Body of pancreas (tissue), 4 donors: Measurements from ENCODE around the gene LRRC75A. TPM values are rescaled to one million over a fixed set of nuclear protein-coding genes. Genes with fewer than 3 reads are reported as not detected.
"Not testable (repeated sequence)": the region's sequence is repeated elsewhere in the genome, so short reads cannot be mapped to it uniquely, and the experiment has no call there.

Source experiments
- ATAC-seq: fragments of 150-250 bp; one replicate; pipeline ENCODE4 v1.9.1; 2016
- DNase-seq, 4 donors: peaks; one replicate each; pipeline ENCODE4 v3.0.0-alpha.2; 2019
- H3K27ac ChIP-seq, 4 donors: fragments of 200-600 bp; sonication (generic); 1 replicate in 3 of 4; 2 replicates in 1 of 4; pipeline versions ENCODE4 v1.5.1 to v1.6.1; 2016 to 2019; ENCODE audit warnings: mild to moderate bottlenecking in 1 of 4, mixed read lengths in 1 of 4, moderate library complexity in 1 of 4
- H3K27me3 ChIP-seq, 2 donors: fragments of 200-600 bp; sonication (generic); one replicate each; pipeline ENCODE4 v1.6.0; 2016; ENCODE audit warnings: mild to moderate bottlenecking in 1 of 2
- H3K36me3 ChIP-seq, 2 donors: fragments of 200-600 bp; sonication (generic); replicated peaks in 1 of 2; 2 replicates each; pipeline ENCODE4 v1.5.1; 2016; ENCODE audit warnings: low read depth in 2 of 2; ENCODE audit not compliant: insufficient read depth in 1 of 2
- H3K4me1 ChIP-seq: fragments of 200-600 bp; sonication (generic); one replicate; pipeline ENCODE4 v1.6.0; 2016
- H3K4me3 ChIP-seq, 2 donors: fragments of 200-600 bp; sonication (generic); 1 replicate in 1 of 2; 2 replicates in 1 of 2; pipeline ENCODE4 v1.5.1; 2016 to 2019
- H3K9me3 ChIP-seq, 3 donors: fragments of 200-600 bp; sonication (generic); 1 replicate in 2 of 3; 2 replicates in 1 of 3; pipeline ENCODE4 v1.5.1; 2016
- CTCF ChIP-seq, 7 experiments: fragments of 450-650 bp in 4 of 7; fragments of 200-600 bp in 3 of 7; sonication (generic) in 3 of 7; IDR thresholded peaks; one replicate each; pipeline ENCODE4 v1.5.1; 2016 to 2019; ENCODE audit warnings: antibody characterized with exemption in 7 of 7
- POLR2A ChIP-seq, 3 donors: fragments of 450-650 bp; IDR thresholded peaks; one replicate each; pipeline ENCODE4 v1.6.1; 2016; ENCODE audit warnings: antibody characterized with exemption in 3 of 3, mild to moderate bottlenecking in 2 of 3
- WGBS, 2 donors: methylation state at CpG; one replicate each; pipeline ENCODE4 v1.1.5; 2017; 5-methylcytosine and 5-hydroxymethylcytosine counted together
- intact Hi-C: fragments of 100-400 bp; cut with DNase I; formaldehyde crosslinking; loops from one replicate; pipeline ENCODE4 v1.15.1; 2023
- total RNA-seq, 2 donors: library from RNA; depleted of rRNA; stranded (reverse); fragments of >200 nt; gene quantifications; one replicate each; pipeline ENCODE4 v1.1.0, GENCODE V29; 2016

LRRC75A gene
- total RNA-seq, 2 donors from 2014 or later: 4.9 to 7.6 TPM

- intact Hi-C loops: loop anchor here (5.0 kb wide), 1 partner anchor 69 kb away; no protein-coding TSS in a partner anchor
- ATAC-seq: no peak
- TF ChIP-seq POLR2A (IDR thresholded peaks at IDR 0.05) (no peak), CTCF (IDR thresholded peaks at IDR 0.05) (no peak)
Observed at GRCh38 chr17:16453493-16453851, 38.5 kb downstream of the LRRC75A start.

GRCh38 chr17:16452268-16452667, 39.7 kb downstream of the LRRC75A start:
- not testable (repeated sequence) for H3K4me1 ChIP-seq, H3K27me3 ChIP-seq, ATAC-seq, H3K27ac ChIP-seq, H3K36me3 ChIP-seq, H3K4me3 ChIP-seq, H3K9me3 ChIP-seq, DNase-seq
- intact Hi-C loops: loop anchor here (5.0 kb wide), 1 partner anchor 70 kb away; no protein-coding TSS in a partner anchor
- 71 to 72% methylated on average over 8 of the region's 8 CpGs for WGBS, 2 donors

More at GRCh38 chr17:16453493-16453851, 38.5 kb downstream of the LRRC75A start:
- WGBS, 2 donors: 65 to 71% methylated on average over 4 of the region's 4 CpGs
- Histone ChIP-seq H3K9me3 (no peaks in the 10 kb centered on the region), H3K36me3 (no peaks in the 10 kb centered on the region), H3K27me3 (no peaks in the 10 kb centered on the region), H3K27ac (no peak overlapping the region), H3K4me1 (peaks cover 4% of the 10 kb centered on the region), H3K4me3 (no peak overlapping the region)
- no peak for DNase-seq

- Histone ChIP-seq H3K4me3 (no peak overlapping the region), H3K36me3 (no peaks in the 10 kb centered on the region), H3K9me3 (no peaks in the 10 kb centered on the region), H3K4me1 (peaks cover 16% of the 10 kb centered on the region), H3K27me3 (no peaks in the 10 kb centered on the region), H3K27ac (peak overlapping the region in 1 of 4 donors; percentile 15)
- intact Hi-C loops: loop anchor here (5.0 kb wide), 1 partner anchor 72 kb away; no protein-coding TSS in a partner anchor
- no peak for TF ChIP-seq CTCF (IDR thresholded peaks at IDR 0.05)
- no peak for TF ChIP-seq POLR2A (IDR thresholded peaks at IDR 0.05)
- 90 to 91% methylated on average over 4 of the region's 4 CpGs for WGBS, 2 donors
- no peak for ATAC-seq
- no peak for DNase-seq
Observed at GRCh38 chr17:16450028-16450427, 42.0 kb downstream of the LRRC75A start.

GRCh38 chr17:16449121-16449570, 42.8 kb downstream of the LRRC75A start:
- intact Hi-C loops: loop anchor here (10.0 kb wide), 1 partner anchor 54 kb away; no protein-coding TSS in a partner anchor
- Histone ChIP-seq H3K9me3 (no peaks in the 10 kb centered on the region), H3K4me1 (peaks cover 25% of the 10 kb centered on the region), H3K4me3 (no peak overlapping the region), H3K27ac (no peak overlapping the region), H3K36me3 (no peaks in the 10 kb centered on the region), H3K27me3 (no peaks in the 10 kb centered on the region)
- WGBS, 2 donors: 76 to 90% methylated on average over 7 to 8 of the region's 11 CpGs
- TF ChIP-seq POLR2A (IDR thresholded peaks at IDR 0.05): no peak
- no peak for TF ChIP-seq CTCF (IDR thresholded peaks at IDR 0.05)
- DNase-seq: no peak
- ATAC-seq: no peak

GRCh38 chr17:16448490-16448889, 43.5 kb downstream of the LRRC75A start:
- Histone ChIP-seq H3K4me3 (no peak overlapping the region), H3K27me3 (no peaks in the 10 kb centered on the region), H3K4me1 (peaks cover 32% of the 10 kb centered on the region), H3K27ac (no peak overlapping the region), H3K36me3 (no peaks in the 10 kb centered on the region), H3K9me3 (no peaks in the 10 kb centered on the region)
- DNase-seq: no peak
- 82 to 87% methylated on average over 6 of the region's 6 CpGs for WGBS, 2 donors
- TF ChIP-seq CTCF (IDR thresholded peaks at IDR 0.05) (no peak), POLR2A (IDR thresholded peaks at IDR 0.05) (no peak)
- ATAC-seq: no peak
- intact Hi-C loops: loop anchor here (10.0 kb wide), 1 partner anchor 54 kb away; no protein-coding TSS in a partner anchor
